Lower lobe of right lung (tissue), 2 donors: Measurements from ENCODE around the gene EPHA2. TPM values are rescaled to one million over a fixed set of nuclear protein-coding genes. Genes with fewer than 3 reads are reported as not detected.

Source experiments
- ATAC-seq, 2 donors: fragments of 200-7000 bp; cut with Tn5 transposase; one replicate each; pipeline ENCODE4 v1.9.1; 2020 to 2022; ENCODE audit warnings: mild to moderate bottlenecking in 2 of 2, moderate library complexity in 2 of 2
- DNase-seq: peaks from one replicate; pipeline ENCODE4 v3.0.0-alpha.2; 2020
- H3K27ac ChIP-seq: fragments of 200-600 bp; one replicate; pipeline ENCODE4 v1.8.0; 2022
- H3K27me3 ChIP-seq: fragments of 200-600 bp; one replicate; pipeline ENCODE4 v1.8.0; 2022; ENCODE audit warnings: low read depth
- H3K36me3 ChIP-seq: fragments of 200-600 bp; one replicate; pipeline ENCODE4 v1.8.0; 2022; ENCODE audit warnings: mild to moderate bottlenecking
- H3K4me1 ChIP-seq: fragments of 200-600 bp; one replicate; pipeline ENCODE4 v1.8.0; 2022
- H3K4me3 ChIP-seq: fragments of 200-600 bp; one replicate; pipeline ENCODE4 v1.8.0; 2022; ENCODE audit warnings: mild to moderate bottlenecking
- H3K9me3 ChIP-seq: fragments of 200-600 bp; one replicate; pipeline ENCODE4 v1.8.0; 2022
- CTCF ChIP-seq: fragments of 200-600 bp; IDR thresholded peaks from one replicate; pipeline ENCODE4 v1.8.0; 2022; ENCODE audit warnings: antibody characterized with exemption, mild to moderate bottlenecking
- intact Hi-C: fragments of 100-400 bp; cut with DNase I; formaldehyde crosslinking; loops from one replicate; pipeline ENCODE4 v1.11.0; 2022
- total RNA-seq: library from RNA; stranded (reverse); fragmentation: NEBNext Ultra II Directional; extraction: Animal tissue kit (Norgen Biotek cat#: 25700); gene quantifications from one replicate; pipeline ENCODE4 v1.2.1, GENCODE V29; 2021
- donor health status: DM: no; HTN: yes; CAD: no; lungs with severe emphysema.

The EPHA2 gene
- total RNA-seq, 1 donor from 2014 or later = 20.4 TPM

DNA sequence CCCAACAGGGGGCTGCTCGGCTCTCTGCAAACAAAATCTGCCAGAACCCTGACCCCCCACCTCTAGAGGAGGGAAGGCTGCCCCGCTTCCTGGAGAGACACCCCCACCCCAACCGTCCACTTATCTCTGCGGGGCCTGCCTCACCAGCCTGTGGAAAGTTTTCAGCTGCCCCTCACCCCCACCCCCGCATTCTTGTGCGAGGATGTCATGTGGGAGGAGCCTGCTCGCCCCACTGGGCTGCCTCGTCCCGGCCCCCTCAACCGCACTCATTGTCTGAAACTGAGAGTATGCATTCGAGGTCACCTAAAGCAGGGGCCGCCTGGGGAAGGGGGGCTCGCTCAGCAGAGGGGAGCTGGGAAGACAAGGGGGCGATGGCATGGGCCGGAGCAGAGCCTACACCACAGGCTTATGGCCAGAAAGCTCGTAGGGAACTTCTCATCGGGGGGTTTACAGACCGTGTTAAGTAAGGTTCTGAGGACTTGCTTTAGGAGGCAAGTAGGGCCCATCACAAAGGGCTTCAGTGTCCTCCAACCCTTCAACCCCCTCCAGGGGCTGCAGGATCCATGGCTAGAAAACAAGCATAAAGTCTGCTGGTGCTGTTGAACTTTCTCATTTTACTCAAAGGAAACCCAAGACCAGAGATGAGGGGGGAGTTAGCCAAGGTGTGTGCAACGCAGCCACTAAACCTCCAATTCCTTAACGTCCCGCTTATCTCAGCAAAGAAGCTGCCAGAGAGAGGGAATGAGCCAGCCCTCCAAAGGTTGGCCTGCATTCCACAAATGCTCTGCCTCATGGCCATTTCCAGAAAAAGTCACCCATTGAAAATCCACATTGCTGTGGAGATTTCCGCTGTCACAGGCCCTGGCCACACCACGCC is 9.4 kb downstream of the EPHA2 start:
- TF ChIP-seq CTCF = no peak
- Histone ChIP-seq H3K4me1 (peaks cover 77% of the 10 kb centered on the region), H3K27me3 (no peaks in the 10 kb centered on the region), H3K9me3 (no peaks in the 10 kb centered on the region), H3K27ac (peak overlapping the region; percentile 90), H3K4me3 (peak overlapping the region; percentile 45), H3K36me3 (peaks cover 32% of the 10 kb centered on the region)
- peak; percentile 74 for DNase-seq
- intact Hi-C loops = no loop called here
- peak; percentile 30 to 39 for ATAC-seq

DNA sequence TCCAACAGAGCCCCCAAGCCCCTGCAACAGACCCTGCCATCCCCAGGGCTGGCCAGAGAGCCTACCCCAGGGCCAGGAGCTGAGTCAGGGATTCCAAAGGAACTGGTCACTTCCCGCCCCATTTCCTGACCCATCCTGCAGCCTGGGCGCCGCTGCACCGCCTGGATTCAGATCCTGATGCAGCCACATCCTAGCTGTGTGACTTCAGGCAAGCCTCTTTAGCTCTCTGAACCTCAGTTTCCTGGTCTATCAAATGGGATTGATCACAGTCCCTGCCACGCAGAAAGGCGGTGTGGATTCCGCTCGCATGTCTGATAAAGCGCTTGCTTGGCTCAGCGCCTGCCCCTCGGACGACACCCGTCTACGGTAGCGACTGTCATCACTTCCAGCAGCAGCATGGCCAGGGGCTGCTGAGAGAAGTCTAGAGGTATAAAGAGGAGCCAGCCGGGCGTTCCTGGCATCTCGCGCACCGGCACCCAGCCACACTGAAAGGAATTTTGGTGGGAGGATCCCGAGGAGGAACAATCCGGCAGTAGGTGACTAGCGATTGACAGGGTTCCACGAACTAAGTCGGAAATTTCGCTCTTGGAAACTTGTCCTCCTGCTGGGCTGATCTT is 10.1 kb downstream of the EPHA2 start:
- ATAC-seq (peak; percentile 34 to 42), DNase-seq (no peak)
- intact Hi-C loops = no loop called here
- Histone ChIP-seq H3K36me3 (peaks cover 32% of the 10 kb centered on the region), H3K4me3 (peak overlapping the region; percentile 45), H3K27me3 (no peaks in the 10 kb centered on the region), H3K27ac (peak overlapping the region; percentile 90), H3K9me3 (no peaks in the 10 kb centered on the region), H3K4me1 (peaks cover 77% of the 10 kb centered on the region)
- TF ChIP-seq CTCF = no peak

GRCh38 chr1:16145030-16145661 is 10.7 kb downstream of the EPHA2 start:
- Histone ChIP-seq H3K36me3 (peaks cover 31% of the 10 kb centered on the region), H3K27me3 (no peaks in the 10 kb centered on the region), H3K4me1 (peaks cover 77% of the 10 kb centered on the region), H3K27ac (peak overlapping the region; percentile 90), H3K4me3 (peak overlapping the region; percentile 45), H3K9me3 (no peaks in the 10 kb centered on the region)
- TF ChIP-seq CTCF = no peak
- ATAC-seq = peak; percentile 77 to 80
- intact Hi-C loops = no loop called here
- DNase-seq = peak; percentile 94

GRCh38 chr1:16144325-16145029 is 11.4 kb downstream of the EPHA2 start:
- H3K4me3 ChIP-seq = peak overlapping the region; percentile 45
- H3K4me1 ChIP-seq = peaks cover 80% of the 10 kb centered on the region

More at GRCh38 chr1:16144325-16145029, 11.4 kb downstream of the EPHA2 start:
- DNase-seq = no peak
- Histone ChIP-seq H3K9me3 (no peaks in the 10 kb centered on the region), H3K27me3 (no peaks in the 10 kb centered on the region), H3K27ac (peak overlapping the region; percentile 90), H3K36me3 (peaks cover 25% of the 10 kb centered on the region)
- no peak for TF ChIP-seq CTCF
- intact Hi-C loops = no loop called here
- peak in 1 of 2 donors; percentile 2 for ATAC-seq
